Measurements from ENCODE around the gene PIH1D1. TPM values are rescaled to one million over a fixed set of nuclear protein-coding genes. Genes with fewer than 3 reads are reported as not detected.
A peak's percentile ranks its signal among the peaks of the same experiment; 100 is the strongest.

Gene PIH1D1
- total RNA-seq, 1 experiment from 2014 or later = 153 TPM

DNA sequence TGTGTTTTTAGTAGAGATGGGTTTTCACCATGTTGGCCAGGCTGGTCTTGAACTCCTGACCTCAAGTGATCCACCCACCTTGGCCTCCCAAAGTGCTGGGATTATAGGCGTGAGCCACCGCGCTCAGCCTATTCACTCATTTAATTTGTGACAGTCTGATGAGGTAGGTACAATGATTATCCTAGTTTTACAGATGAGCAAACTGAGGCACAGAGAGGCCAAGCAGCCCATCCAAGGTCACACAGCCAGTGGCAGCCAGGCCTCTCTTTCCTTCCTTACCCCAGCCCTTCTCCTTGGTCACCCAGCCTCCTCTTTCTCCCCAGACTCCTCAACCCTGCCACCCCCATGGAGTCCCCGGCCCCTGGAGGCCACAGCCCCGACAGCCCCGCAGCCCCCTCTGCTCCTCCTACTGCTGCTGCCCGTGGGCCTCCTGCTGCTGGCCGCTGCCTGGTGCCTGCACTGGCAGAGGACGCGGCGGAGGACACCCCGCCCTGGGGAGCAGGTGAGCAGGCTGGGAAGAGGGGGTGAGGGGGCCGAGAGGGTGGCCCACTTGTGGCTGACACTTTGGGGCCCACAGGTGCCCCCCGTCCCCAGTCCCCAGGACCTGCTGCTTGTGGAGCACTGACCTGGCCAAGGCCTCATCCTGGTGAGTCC is 28.5 kb upstream of the PIH1D1 start (continued):
- TF ChIP-seq, protein P1, sequence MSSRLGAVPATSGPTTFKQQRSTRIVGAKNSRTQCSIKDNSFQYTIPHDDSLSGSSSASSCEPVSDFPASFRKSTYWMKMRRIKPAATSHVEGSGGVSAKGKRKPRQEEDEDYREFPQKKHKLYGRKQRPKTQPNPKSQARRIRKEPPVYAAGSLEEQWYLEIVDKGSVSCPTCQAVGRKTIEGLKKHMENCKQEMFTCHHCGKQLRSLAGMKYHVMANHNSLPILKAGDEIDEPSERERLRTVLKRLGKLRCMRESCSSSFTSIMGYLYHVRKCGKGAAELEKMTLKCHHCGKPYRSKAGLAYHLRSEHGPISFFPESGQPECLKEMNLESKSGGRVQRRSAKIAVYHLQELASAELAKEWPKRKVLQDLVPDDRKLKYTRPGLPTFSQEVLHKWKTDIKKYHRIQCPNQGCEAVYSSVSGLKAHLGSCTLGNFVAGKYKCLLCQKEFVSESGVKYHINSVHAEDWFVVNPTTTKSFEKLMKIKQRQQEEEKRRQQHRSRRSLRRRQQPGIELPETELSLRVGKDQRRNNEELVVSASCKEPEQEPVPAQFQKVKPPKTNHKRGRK (CRISPR knock-in tag; IDR thresholded peaks at IDR 0.05; ENCODE audit: borderline replicate concordance) = no peak
- no peak for TF ChIP-seq MXD4 (CRISPR knock-in tag; IDR thresholded peaks at IDR 0.05; ENCODE audit: borderline replicate concordance)
- TF ChIP-seq ZNF396 (CRISPR knock-in tag; IDR thresholded peaks at IDR 0.05; ENCODE audit: borderline replicate concordance) = no peak
- no peak for TF ChIP-seq HMGXB4 (CRISPR knock-in tag; IDR thresholded peaks at IDR 0.05)

DNA sequence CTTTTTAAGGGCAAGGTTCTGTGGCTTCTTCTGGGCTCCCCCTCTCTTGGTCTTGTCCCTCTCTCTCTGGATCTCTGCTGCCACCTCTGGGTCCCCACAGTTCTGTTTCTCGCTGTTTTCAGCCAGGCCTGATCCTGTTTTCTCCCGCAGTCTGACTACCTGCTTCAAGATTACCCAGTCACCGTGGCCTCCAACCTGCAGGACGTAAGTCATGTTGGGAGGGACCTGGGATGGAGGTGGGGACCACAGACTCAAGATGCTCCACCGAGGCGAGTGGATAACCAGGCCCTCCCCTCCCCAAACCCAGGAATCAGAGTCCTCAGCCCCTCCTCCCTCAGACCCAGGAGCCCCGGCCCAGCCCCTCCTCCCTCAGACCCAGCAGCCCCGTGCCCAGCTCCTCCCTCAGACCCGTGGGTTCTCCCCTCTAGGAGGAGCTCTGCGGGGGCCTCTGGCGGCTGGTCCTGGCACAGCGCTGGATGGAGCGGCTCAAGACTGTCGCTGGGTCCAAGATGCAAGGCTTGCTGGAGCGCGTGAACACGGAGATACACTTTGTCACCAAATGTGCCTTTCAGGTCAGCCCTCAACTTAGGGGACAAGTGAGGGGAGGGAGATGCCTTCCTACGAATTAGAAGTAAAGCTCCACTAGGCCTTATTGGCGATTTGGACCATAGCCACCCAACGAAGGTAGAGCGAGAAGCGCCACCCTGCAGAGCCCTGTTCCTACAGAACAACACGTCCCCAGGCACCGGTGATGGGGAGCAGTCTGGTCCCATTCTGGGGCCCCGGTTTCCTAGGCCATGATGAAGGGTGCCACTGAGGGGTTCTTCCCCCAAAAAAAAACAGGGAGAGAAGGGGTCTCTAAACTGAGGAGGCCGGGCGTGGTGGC is 24.6 kb upstream of the PIH1D1 start:
- Mint-ChIP-seq H3K4me3 (peak overlapping the region; percentile 46), H3K27me3 (ENCODE audit: low read depth) (peaks cover 17% of the 10 kb centered on the region), H3K27ac (peak overlapping the region; percentile 94), H3K4me1 (peaks cover 10% of the 10 kb centered on the region), H3K36me3 (no peaks in the 10 kb centered on the region), H3K9me3 (no peaks in the 10 kb centered on the region)
- DNase-seq (ENCODE audit: low spot score) (peak; percentile 96), ATAC-seq (peak; percentile 90)
- POLR2A ChIA-PET = interaction anchor here (1.0 to 1.6 kb wide), 4 partner anchors 23 to 72 kb away, joined by 3 to 5 read pairs (median 3); partner anchors contain the start of genes ALDH16A1 and PIH1D1
- CTCF ChIA-PET = interaction anchor here (0.6 to 3.1 kb wide), 36 partner anchors 9 to 324 kb away, joined by 3 to 19 read pairs (median 5); partner anchors contain the start of genes ALDH16A1, DKKL1, GFY and PIH1D1
- TF ChIP-seq, protein P2, sequence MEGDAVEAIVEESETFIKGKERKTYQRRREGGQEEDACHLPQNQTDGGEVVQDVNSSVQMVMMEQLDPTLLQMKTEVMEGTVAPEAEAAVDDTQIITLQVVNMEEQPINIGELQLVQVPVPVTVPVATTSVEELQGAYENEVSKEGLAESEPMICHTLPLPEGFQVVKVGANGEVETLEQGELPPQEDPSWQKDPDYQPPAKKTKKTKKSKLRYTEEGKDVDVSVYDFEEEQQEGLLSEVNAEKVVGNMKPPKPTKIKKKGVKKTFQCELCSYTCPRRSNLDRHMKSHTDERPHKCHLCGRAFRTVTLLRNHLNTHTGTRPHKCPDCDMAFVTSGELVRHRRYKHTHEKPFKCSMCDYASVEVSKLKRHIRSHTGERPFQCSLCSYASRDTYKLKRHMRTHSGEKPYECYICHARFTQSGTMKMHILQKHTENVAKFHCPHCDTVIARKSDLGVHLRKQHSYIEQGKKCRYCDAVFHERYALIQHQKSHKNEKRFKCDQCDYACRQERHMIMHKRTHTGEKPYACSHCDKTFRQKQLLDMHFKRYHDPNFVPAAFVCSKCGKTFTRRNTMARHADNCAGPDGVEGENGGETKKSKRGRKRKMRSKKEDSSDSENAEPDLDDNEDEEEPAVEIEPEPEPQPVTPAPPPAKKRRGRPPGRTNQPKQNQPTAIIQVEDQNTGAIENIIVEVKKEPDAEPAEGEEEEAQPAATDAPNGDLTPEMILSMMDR (IDR thresholded peaks at IDR 0.05) = peak; percentile 37; the same call in 1 of the 2 replicates
- TF ChIP-seq SP1 (CRISPR knock-in tag; conservative IDR thresholded peaks at IDR 0.05) (0 out of 2 replicates have a peak, but pooled peaks have one; percentile 23), USF1 (CRISPR knock-in tag; IDR thresholded peaks at IDR 0.05) (no peak), PRRX2 (CRISPR knock-in tag; IDR thresholded peaks at IDR 0.05) (no peak), ZNF263 (CRISPR knock-in tag; IDR thresholded peaks at IDR 0.05; ENCODE audit: low read depth) (peak; percentile 90)
- TF ChIP-seq, protein P3, sequence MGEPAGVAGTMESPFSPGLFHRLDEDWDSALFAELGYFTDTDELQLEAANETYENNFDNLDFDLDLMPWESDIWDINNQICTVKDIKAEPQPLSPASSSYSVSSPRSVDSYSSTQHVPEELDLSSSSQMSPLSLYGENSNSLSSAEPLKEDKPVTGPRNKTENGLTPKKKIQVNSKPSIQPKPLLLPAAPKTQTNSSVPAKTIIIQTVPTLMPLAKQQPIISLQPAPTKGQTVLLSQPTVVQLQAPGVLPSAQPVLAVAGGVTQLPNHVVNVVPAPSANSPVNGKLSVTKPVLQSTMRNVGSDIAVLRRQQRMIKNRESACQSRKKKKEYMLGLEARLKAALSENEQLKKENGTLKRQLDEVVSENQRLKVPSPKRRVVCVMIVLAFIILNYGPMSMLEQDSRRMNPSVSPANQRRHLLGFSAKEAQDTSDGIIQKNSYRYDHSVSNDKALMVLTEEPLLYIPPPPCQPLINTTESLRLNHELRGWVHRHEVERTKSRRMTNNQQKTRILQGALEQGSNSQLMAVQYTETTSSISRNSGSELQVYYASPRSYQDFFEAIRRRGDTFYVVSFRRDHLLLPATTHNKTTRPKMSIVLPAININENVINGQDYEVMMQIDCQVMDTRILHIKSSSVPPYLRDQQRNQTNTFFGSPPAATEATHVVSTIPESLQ (CRISPR knock-in tag; IDR thresholded peaks at IDR 0.05) = no peak
